H1 (cell line): ENCODE measurements around the gene TRIM44. TPM values are rescaled to one million over a fixed set of nuclear protein-coding genes. Genes with fewer than 3 reads are reported as not detected.

Source experiments
- CTCF ChIA-PET: fragments of 300-600 bp; sonication (Branson Sonifier 250); formaldehyde crosslinking; loops from one replicate; lab custom pipeline; 2021; ENCODE audit not compliant: partially characterized antibody; lab: Charles Lee
- POLR2A ChIA-PET: fragments of 300-600 bp; sonication (Branson Sonifier 250); formaldehyde crosslinking; loops from one replicate; lab custom pipeline; 2021; ENCODE audit warnings: inconsistent platforms; ENCODE audit not compliant: partially characterized antibody; lab: Charles Lee
- DNase-seq, 2 experiments: peaks; one replicate each; pipeline versions ENCODE4 v3.0.0 to v3.0.0-alpha.2; 2010 to 2022; ENCODE audit warnings: low spot score in 2 of 2, low read depth in 1 of 2, mixed read lengths in 1 of 2
- FAIRE-seq: peaks from 2 replicates; lab custom pipeline; 2011; peaks lifted over from hg19 to GRCh38; lab: Jason Lieb, UNC
- H2AFZ ChIP-seq: 2 replicates; pipeline ENCODE4 v1.8.1; 2012; ENCODE audit warnings: low read length, inconsistent platforms
- H2AK5ac ChIP-seq: 2 replicates; pipeline ENCODE4 v1.6.1; 2013; ENCODE audit warnings: low read depth, low read length
- H2BK120ac ChIP-seq: replicated peaks from 2 replicates; pipeline ENCODE3; 2013; ENCODE audit warnings: low read depth, low read length, inconsistent platforms
- H2BK12ac ChIP-seq: 2 replicates; pipeline ENCODE4 v1.6.1; 2013; ENCODE audit warnings: low read depth, low read length
- H2BK15ac ChIP-seq: 2 replicates; pipeline ENCODE4 v1.6.1; 2013; ENCODE audit warnings: low read length
- H2BK20ac ChIP-seq: 2 replicates; pipeline ENCODE4 v1.6.1; 2013; ENCODE audit warnings: low read length
- H2BK5ac ChIP-seq: 2 replicates; pipeline ENCODE4 v1.6.1; 2013; ENCODE audit warnings: low read depth, low read length
- H3K14ac ChIP-seq: 2 replicates; pipeline ENCODE4 v1.6.1; 2013; ENCODE audit warnings: inconsistent platforms; ENCODE audit not compliant: insufficient read length
- H3K18ac ChIP-seq: 2 replicates; pipeline ENCODE4 v1.6.1; 2013; ENCODE audit warnings: low read length; ENCODE audit errors: extremely low read depth
- H3K23ac ChIP-seq: 2 replicates; pipeline ENCODE4 v1.6.1; 2013; ENCODE audit warnings: inconsistent platforms; ENCODE audit not compliant: insufficient read length
- H3K23me2 ChIP-seq: 2 replicates; pipeline ENCODE4 v1.6.1; 2013; ENCODE audit warnings: low read depth, low read length
- H3K27ac ChIP-seq: 2 replicates; pipeline ENCODE4 v1.6.1; 2011; ENCODE audit warnings: low read depth, low read length, inconsistent platforms
- H3K27me3 ChIP-seq, 4 experiments: replicated peaks in 1 of 4; 1 replicate in 1 of 4; 2 replicates in 3 of 4; pipeline versions ENCODE4 v1.6.1 to v1.8.1; 2011 to 2013; ENCODE audit warnings: low read length in 3 of 4, mild to moderate bottlenecking in 3 of 4, inconsistent platforms in 2 of 4, mixed read lengths in 2 of 4, moderate library complexity in 1 of 4; ENCODE audit not compliant: control insufficient read depth in 3 of 4, insufficient read depth in 3 of 4; ENCODE audit errors: extremely low read depth in 1 of 4
- H3K36me3 ChIP-seq, 4 experiments: 2 replicates each; pipeline versions ENCODE4 v1.6.1 to v1.8.1; 2011 to 2013; ENCODE audit warnings: mild to moderate bottlenecking in 4 of 4, low read length in 3 of 4, moderate library complexity in 2 of 4, control low read depth in 1 of 4, inconsistent platforms in 1 of 4; ENCODE audit not compliant: insufficient read depth in 4 of 4, control insufficient read depth in 2 of 4
- H3K4ac ChIP-seq: replicated peaks from 2 replicates; pipeline ENCODE3; 2013; ENCODE audit warnings: low read length, low read depth, mixed read lengths, inconsistent platforms; ENCODE audit not compliant: insufficient read length
- H3K4me1 ChIP-seq, 4 experiments: replicated peaks in 1 of 4; 1 replicate in 1 of 4; 2 replicates in 3 of 4; pipeline versions ENCODE4 v1.6.1 to v1.8.1; 2011 to 2013; ENCODE audit warnings: low read length in 3 of 4, inconsistent platforms in 2 of 4, mixed read lengths in 1 of 4; ENCODE audit not compliant: insufficient read depth in 4 of 4, control insufficient read depth in 3 of 4
- H3K4me2 ChIP-seq, 2 experiments: 2 replicates each; pipeline versions ENCODE4 v1.6.1 to v1.8.1; 2011 to 2013; ENCODE audit warnings: low read depth in 2 of 2, low read length in 2 of 2, control low read depth in 1 of 2, inconsistent platforms in 1 of 2, mild to moderate bottlenecking in 1 of 2; ENCODE audit not compliant: insufficient read depth in 1 of 2
- H3K4me3 ChIP-seq, 4 experiments: fragments of 200-600, 300-600 bp in 1 of 4; sonication (generic), shearing (Covaris generic), sonication (Bioruptor Twin) in 1 of 4; 2 replicates each; pipeline versions ENCODE4 v1.5.1 to v1.8.1; 2011 to 2016; ENCODE audit warnings: low read length in 4 of 4, low read depth in 3 of 4, control low read depth in 2 of 4, inconsistent platforms in 2 of 4, mild to moderate bottlenecking in 2 of 4, mixed read lengths in 1 of 4, moderate library complexity in 1 of 4; ENCODE audit not compliant: insufficient read depth in 2 of 4; ENCODE audit errors: extremely low read depth in 1 of 4
- H3K56ac ChIP-seq: replicated peaks from 2 replicates; pipeline ENCODE3; 2013; ENCODE audit warnings: low read depth, mild to moderate bottlenecking, mixed read lengths, low read length, inconsistent platforms; ENCODE audit not compliant: insufficient read length
- H3K79me1 ChIP-seq: 2 replicates; pipeline ENCODE4 v1.6.1; 2013; ENCODE audit warnings: low read depth, low read length, control low read depth
- H3K79me2 ChIP-seq, 2 experiments: 2 replicates each; pipeline versions ENCODE4 v1.6.1 to v1.8.1; 2012 to 2013; ENCODE audit warnings: low read length in 2 of 2, mild to moderate bottlenecking in 2 of 2, inconsistent platforms in 1 of 2; ENCODE audit not compliant: insufficient read depth in 2 of 2, control insufficient read depth in 1 of 2
- H3K9ac ChIP-seq, 4 experiments: replicated peaks in 1 of 4; 1 replicate in 1 of 4; 2 replicates in 3 of 4; pipeline versions ENCODE4 v1.6.1 to v1.8.1; 2011 to 2013; ENCODE audit warnings: low read depth in 3 of 4, low read length in 3 of 4, control low read depth in 2 of 4, mild to moderate bottlenecking in 2 of 4, moderate library complexity in 2 of 4, inconsistent platforms in 1 of 4; ENCODE audit errors: extremely low read depth in 1 of 4
- H3K9me3 ChIP-seq, 2 experiments: 2 replicates each; pipeline versions ENCODE4 v1.6.1 to v1.8.1; 2012 to 2013; ENCODE audit warnings: mild to moderate bottlenecking in 2 of 2, moderate library complexity in 2 of 2, control low read depth in 1 of 2, inconsistent platforms in 1 of 2, low read depth in 1 of 2, low read length in 1 of 2, mixed read lengths in 1 of 2; ENCODE audit not compliant: insufficient read depth in 2 of 2
- H4K20me1 ChIP-seq, 2 experiments: replicated peaks in 1 of 2; 2 replicates each; pipeline versions ENCODE3 to v1.8.1; 2011 to 2013; ENCODE audit warnings: inconsistent platforms in 2 of 2, low read length in 2 of 2, mild to moderate bottlenecking in 1 of 2; ENCODE audit not compliant: insufficient read depth in 2 of 2, control insufficient read depth in 1 of 2
- H4K5ac ChIP-seq: 2 replicates; pipeline ENCODE4 v1.6.1; 2013; ENCODE audit warnings: low read length, low read depth, mixed read lengths, inconsistent platforms; ENCODE audit not compliant: insufficient read length
- H4K8ac ChIP-seq: 2 replicates; pipeline ENCODE4 v1.8.0; 2013; ENCODE audit warnings: mild to moderate bottlenecking, moderate library complexity, low read length, inconsistent platforms; ENCODE audit not compliant: insufficient read depth; ENCODE audit errors: extremely low read depth
- H4K91ac ChIP-seq: replicated peaks from 2 replicates; pipeline ENCODE3; 2013; ENCODE audit warnings: low read length, mixed read lengths, inconsistent platforms; ENCODE audit not compliant: insufficient read length
- ASH2L ChIP-seq: fragments of 200-600, 300-600 bp; sonication (generic); IDR thresholded peaks from one replicate; pipeline ENCODE4 v1.7.1; 2017; ENCODE audit warnings: low read length
- CBX5 ChIP-seq: fragments of 300-800, 300-1000 bp; sonication (generic); IDR thresholded peaks from 2 replicates; pipeline ENCODE4 v1.7.1; 2016; ENCODE audit warnings: antibody characterized with exemption, low read length, low read depth
- CHD1 ChIP-seq: IDR thresholded peaks from 2 replicates; pipeline ENCODE4 v1.6.1; 2012; ENCODE audit warnings: low read depth, low read length, improper control_type of control experiment
- MAFK ChIP-seq: IDR thresholded peaks from 2 replicates; pipeline ENCODE4 v1.6.1; 2012; ENCODE audit warnings: low read depth, mild to moderate bottlenecking, improper control_type of control experiment, low read length
- RAD21 ChIP-seq, 2 experiments: IDR thresholded peaks in 1 of 2; conservative IDR thresholded peaks in 1 of 2; 2 replicates each; pipeline ENCODE4 v1.6.1; 2011; ENCODE audit warnings: low read depth in 2 of 2, low read length in 2 of 2, improper control_type of control experiment in 1 of 2, inconsistent platforms in 1 of 2, mild to moderate bottlenecking in 1 of 2, moderate library complexity in 1 of 2
- TAF1 ChIP-seq: IDR thresholded peaks from 2 replicates; pipeline ENCODE4 v1.6.1; 2011; ENCODE audit warnings: mild to moderate bottlenecking, low read depth, low read length
- TAF7 ChIP-seq: optimal IDR thresholded peaks from 2 replicates; pipeline ENCODE3; 2011; ENCODE audit warnings: low read depth, mild to moderate bottlenecking, inconsistent platforms, low read length, moderate library complexity, borderline replicate concordance
- TCF12 ChIP-seq: IDR thresholded peaks from 2 replicates; pipeline ENCODE4 v1.6.1; 2011; ENCODE audit warnings: low read depth, mild to moderate bottlenecking, low read length
- TEAD4 ChIP-seq: IDR thresholded peaks from 2 replicates; pipeline ENCODE4 v1.6.1; 2012; ENCODE audit warnings: low read depth, low read length, inconsistent platforms, mixed read lengths
- WGBS, 2 experiments: shearing (Covaris generic) in 1 of 2; methylation state at CpG; one replicate each; pipeline versions ENCODE4 v1.1.6 to v1.1.7; 2013 to 2015; ENCODE audit warnings: low lambda C conversion rate in 2 of 2, mixed read lengths in 2 of 2, inconsistent platforms in 1 of 2, low coverage in 1 of 2, missing lambda C conversion rate in 1 of 2; ENCODE audit not compliant: insufficient replicate concordance in 2 of 2, insufficient coverage in 1 of 2, insufficient read length in 1 of 2; ENCODE audit errors: extremely low coverage in 1 of 2, missing lambda C conversion rate in 1 of 2; 5-methylcytosine and 5-hydroxymethylcytosine counted together
- polyA plus RNA-seq, 7 experiments: library from polyadenylated mRNA; depleted of rRNA in 3 of 7; stranded (reverse) in 5 of 7; unstranded in 2 of 7; fragments of >200 nt in 5 of 7; fragments of 200-250 nt in 2 of 7; gene quantifications; 1 replicate in 5 of 7; 2 replicates in 1 of 7; 4 replicates in 1 of 7; pipeline versions ENCODE4 v1.2.1 to v1.2.3, GENCODE V29; 2011 to 2013; ENCODE audit warnings: missing spikeins in 2 of 7, mixed read lengths in 2 of 7
- total RNA-seq: library from RNA; stranded (reverse); fragmentation: NEBNext Ultra II Directional; extraction: Animal tissue kit (Norgen Biotek cat#: 25700); gene quantifications from 2 replicates; pipeline ENCODE4 v1.2.1, GENCODE V29; 2021
- TF ChIP-seq, protein P1 (sequence below): IDR thresholded peaks from 2 replicates; pipeline ENCODE4 v1.6.1; 2012; ENCODE audit warnings: inconsistent platforms
- TF ChIP-seq, protein P2 (sequence below): IDR thresholded peaks from 2 replicates; pipeline ENCODE4 v1.6.1; 2012; ENCODE audit warnings: inconsistent platforms

Gene TRIM44
- total and polyA plus RNA-seq, 2 of the 8 experiments (the other 6 are each of a cell fraction or from before 2014, with no cell fraction given) = 13.9 to 34.4 TPM

DNA sequence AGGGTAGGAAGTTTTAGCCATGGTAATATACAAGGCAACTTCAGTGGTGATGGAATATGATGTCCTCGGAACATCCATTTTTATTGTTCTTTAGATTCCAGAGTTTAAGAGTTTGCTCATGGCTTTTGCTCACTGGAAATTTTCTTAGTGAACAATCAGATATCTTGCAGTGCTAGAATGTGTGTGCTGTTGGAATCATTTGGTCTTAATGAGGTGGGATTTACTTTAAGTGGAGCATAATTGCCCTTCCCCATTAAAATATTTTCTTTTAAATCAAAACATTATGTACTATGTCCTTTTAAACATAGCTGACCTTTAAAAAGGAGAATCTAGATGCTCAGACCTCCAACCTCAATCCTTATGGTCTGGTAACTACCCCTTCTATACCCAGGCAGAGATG is 204.0 kb downstream of the TRIM44 start:
- Histone ChIP-seq H2BK5ac (no peak overlapping the region), H3K4me2 (no peak overlapping the region), H3K9ac (no peak overlapping the region), H2AFZ (no peak overlapping the region), H4K91ac (no peak overlapping the region), H3K27me3 (no peaks in the 10 kb centered on the region), H4K8ac (no peak overlapping the region), H3K23ac (no peak overlapping the region), H3K27ac (no peak overlapping the region), H3K23me2 (no peaks in the 10 kb centered on the region), H3K9me3 (peaks cover 0 to 4% of the 10 kb centered on the region in 2 experiments; a peak in 2 of 4 replicates), H2AK5ac (no peak overlapping the region), H4K5ac (no peak overlapping the region), H3K4ac (no peak overlapping the region), H2BK20ac (no peak overlapping the region), H3K4me3 (no peak overlapping the region), H3K79me1 (no peaks in the 10 kb centered on the region), H2BK12ac (no peak overlapping the region), H3K56ac (no peak overlapping the region), H3K79me2 (no peaks in the 10 kb centered on the region), H2BK120ac (no peak overlapping the region), H3K4me1 (no peaks in the 10 kb centered on the region), H3K18ac (no peak overlapping the region)
- 100% methylated on average over 1 of the region's 1 CpG; no CpG with 5 or more reads in 1 of the 2 experiments for WGBS, 2 experiments
- CTCF ChIA-PET = interaction anchor here (0.7 to 2.0 kb wide), 4 partner anchors 10 to 874 kb away, joined by 3 to 8 read pairs (median 4); no protein-coding TSS in a partner anchor
- TF ChIP-seq, protein P1, sequence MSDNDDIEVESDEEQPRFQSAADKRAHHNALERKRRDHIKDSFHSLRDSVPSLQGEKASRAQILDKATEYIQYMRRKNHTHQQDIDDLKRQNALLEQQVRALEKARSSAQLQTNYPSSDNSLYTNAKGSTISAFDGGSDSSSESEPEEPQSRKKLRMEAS = no peak
- TF ChIP-seq TEAD4 = no peak
- TF ChIP-seq CHD1 = no peak
- TF ChIP-seq CBX5 = no peak
- TF ChIP-seq TAF7 = no peak
- TF ChIP-seq RAD21 (IDR thresholded peaks at IDR 0.05 in 1 of 2, conservative IDR thresholded peaks at IDR 0.05 in 1 of 2; ENCODE audit: low read depth in 2 of 2, low read length in 2 of 2) = no peak
- no peak for TF ChIP-seq TAF1
- no peak for TF ChIP-seq ASH2L
- no peak for TF ChIP-seq TCF12
- TF ChIP-seq, protein P2, sequence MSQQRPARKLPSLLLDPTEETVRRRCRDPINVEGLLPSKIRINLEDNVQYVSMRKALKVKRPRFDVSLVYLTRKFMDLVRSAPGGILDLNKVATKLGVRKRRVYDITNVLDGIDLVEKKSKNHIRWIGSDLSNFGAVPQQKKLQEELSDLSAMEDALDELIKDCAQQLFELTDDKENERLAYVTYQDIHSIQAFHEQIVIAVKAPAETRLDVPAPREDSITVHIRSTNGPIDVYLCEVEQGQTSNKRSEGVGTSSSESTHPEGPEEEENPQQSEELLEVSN = no peak
- no peak for TF ChIP-seq MAFK
- TF ChIP-seq, all 59 proteins: peak for 0
- Histone ChIP-seq H3K36me3 (no peaks in the 10 kb centered on the region), H3K14ac (no peak overlapping the region), H4K20me1 (no peaks in the 10 kb centered on the region), H2BK15ac (no peak overlapping the region)
- POLR2A ChIA-PET = no interaction called here
- FAIRE-seq (no peak), DNase-seq (no peak)
